A673 (cell line): ENCODE results near the gene ANGPTL3. TPM values are rescaled to one million over a fixed set of nuclear protein-coding genes. Genes with fewer than 3 reads are reported as not detected.

Experiments used
- BruUV-seq: library from RNA; stranded (reverse); fragments of 400-500 nt; replicated peaks from 2 replicates; lab custom pipeline; 2021; lab: Mats Ljungman, UMichigan
- CTCF ChIA-PET: fragments of 300-600 bp; sonication (Branson Sonifier 250); formaldehyde crosslinking; loops from one replicate; lab custom pipeline; 2022; ENCODE audit warnings: antibody characterized with exemption; lab: Charles Lee
- POLR2A ChIA-PET: fragments of 300-600 bp; sonication (Branson Sonifier 250); formaldehyde crosslinking; loops from one replicate; lab custom pipeline; 2022; ENCODE audit warnings: antibody characterized with exemption; ENCODE audit not compliant: low non-redundant PET; lab: Charles Lee
- DNase-seq: peaks from one replicate; pipeline ENCODE4 v3.0.0-alpha.2; 2015; ENCODE audit warnings: low spot score
- H3K27ac ChIP-seq: fragments of 200-600 bp; sonication (generic); 2 replicates; pipeline ENCODE4 v1.5.1; 2016; ENCODE audit warnings: mixed run types, low read depth, mild to moderate bottlenecking, mixed read lengths, antibody characterized with exemption, low read length; ENCODE audit not compliant: poor library complexity, severe bottlenecking
- H3K27me3 ChIP-seq: fragments of 200-600 bp; sonication (generic); replicated peaks from 2 replicates; pipeline ENCODE4 v1.6.1; 2017; ENCODE audit warnings: mixed run types, low read depth, mild to moderate bottlenecking, mixed read lengths, antibody characterized with exemption, low read length; ENCODE audit not compliant: insufficient read depth, poor library complexity
- H3K36me3 ChIP-seq: fragments of 200-600 bp; sonication (generic); 2 replicates; pipeline ENCODE4 v1.6.1; 2016; ENCODE audit warnings: mixed run types, mild to moderate bottlenecking, mixed read lengths, antibody characterized with exemption, low read length; ENCODE audit not compliant: insufficient read depth, poor library complexity, severe bottlenecking
- H3K4me1 ChIP-seq: fragments of 200-600 bp; sonication (generic); 2 replicates; pipeline ENCODE4 v1.6.1; 2017; ENCODE audit warnings: mixed run types, mild to moderate bottlenecking, mixed read lengths, antibody characterized with exemption, low read length; ENCODE audit not compliant: insufficient read depth, poor library complexity, severe bottlenecking
- H3K4me3 ChIP-seq: fragments of 200-600 bp; sonication (generic); 2 replicates; pipeline ENCODE4 v1.5.1; 2016; ENCODE audit warnings: low read depth, mixed run types, mild to moderate bottlenecking, mixed read lengths, low read length; ENCODE audit not compliant: poor library complexity, severe bottlenecking
- H3K9me3 ChIP-seq: fragments of 200-600 bp; sonication (generic); 2 replicates; pipeline ENCODE4 v1.6.1; 2016; ENCODE audit warnings: mixed run types, low read depth, mild to moderate bottlenecking, mixed read lengths, antibody characterized with exemption, low read length; ENCODE audit not compliant: poor library complexity, severe bottlenecking
- EZH2 ChIP-seq: fragments of 200-600 bp; sonication (generic); IDR thresholded peaks from 2 replicates; pipeline ENCODE4 v1.6.1; 2017; ENCODE audit warnings: borderline replicate concordance, low read depth, mild to moderate bottlenecking, mixed read lengths, antibody characterized with exemption, low read length; ENCODE audit not compliant: poor library complexity, severe bottlenecking
- intact Hi-C: fragments of 100-400 bp; cut with micrococcal nuclease; formaldehyde crosslinking; loops from one replicate; pipeline ENCODE4 v1.10.0; 2022; ENCODE audit not compliant: unreplicated experiment
- total RNA-seq: library from RNA; stranded (reverse); gene quantifications from 2 replicates; pipeline ENCODE4 v1.2.3, GENCODE V29; 2021
- TF ChIP-seq, protein P1 (sequence below): fragments of 300-800, 200-600 bp; sonication (generic); conservative IDR thresholded peaks from 2 replicates; pipeline ENCODE4 v1.5.1; 2017; ENCODE audit warnings: low read depth, mild to moderate bottlenecking, antibody characterized with exemption, low read length, moderate library complexity, mixed read lengths

Gene ANGPTL3
- total RNA-seq, 1 experiment from 2014 or later: not detected

DNA sequence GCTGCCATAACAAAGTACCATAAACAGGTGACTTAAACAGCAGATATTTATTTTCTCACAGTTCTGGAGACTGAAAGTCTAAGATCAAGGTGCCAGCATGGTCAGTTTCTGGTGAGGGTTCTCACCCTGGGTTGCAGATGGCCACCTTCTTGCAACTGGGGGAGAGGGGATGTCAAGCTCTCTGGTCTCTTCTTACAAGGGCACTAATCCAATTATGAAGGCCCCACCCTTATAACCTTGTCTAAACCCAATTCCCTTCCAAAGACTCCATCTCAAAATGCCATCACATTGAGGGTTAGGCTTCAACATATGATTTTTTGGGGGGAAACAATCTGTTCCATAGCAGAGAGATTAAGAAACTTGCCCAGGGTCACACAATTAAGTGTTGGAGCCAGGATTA, 24.8 kb upstream of the ANGPTL3 start:
- CTCF ChIA-PET: no interaction called here
- intact Hi-C loops: no loop called here
- Histone ChIP-seq H3K27ac (no peak overlapping the region), H3K4me1 (no peaks in the 10 kb centered on the region), H3K9me3 (no peaks in the 10 kb centered on the region), H3K27me3 (no peaks in the 10 kb centered on the region), H3K4me3 (no peak overlapping the region), H3K36me3 (no peaks in the 10 kb centered on the region)
- DNase-seq: no peak
- TF ChIP-seq, protein P1, sequence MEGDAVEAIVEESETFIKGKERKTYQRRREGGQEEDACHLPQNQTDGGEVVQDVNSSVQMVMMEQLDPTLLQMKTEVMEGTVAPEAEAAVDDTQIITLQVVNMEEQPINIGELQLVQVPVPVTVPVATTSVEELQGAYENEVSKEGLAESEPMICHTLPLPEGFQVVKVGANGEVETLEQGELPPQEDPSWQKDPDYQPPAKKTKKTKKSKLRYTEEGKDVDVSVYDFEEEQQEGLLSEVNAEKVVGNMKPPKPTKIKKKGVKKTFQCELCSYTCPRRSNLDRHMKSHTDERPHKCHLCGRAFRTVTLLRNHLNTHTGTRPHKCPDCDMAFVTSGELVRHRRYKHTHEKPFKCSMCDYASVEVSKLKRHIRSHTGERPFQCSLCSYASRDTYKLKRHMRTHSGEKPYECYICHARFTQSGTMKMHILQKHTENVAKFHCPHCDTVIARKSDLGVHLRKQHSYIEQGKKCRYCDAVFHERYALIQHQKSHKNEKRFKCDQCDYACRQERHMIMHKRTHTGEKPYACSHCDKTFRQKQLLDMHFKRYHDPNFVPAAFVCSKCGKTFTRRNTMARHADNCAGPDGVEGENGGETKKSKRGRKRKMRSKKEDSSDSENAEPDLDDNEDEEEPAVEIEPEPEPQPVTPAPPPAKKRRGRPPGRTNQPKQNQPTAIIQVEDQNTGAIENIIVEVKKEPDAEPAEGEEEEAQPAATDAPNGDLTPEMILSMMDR: no peak
- TF ChIP-seq EZH2: no peak
- BruUV-seq: no TSS peak
- POLR2A ChIA-PET: no interaction called here

DNA sequence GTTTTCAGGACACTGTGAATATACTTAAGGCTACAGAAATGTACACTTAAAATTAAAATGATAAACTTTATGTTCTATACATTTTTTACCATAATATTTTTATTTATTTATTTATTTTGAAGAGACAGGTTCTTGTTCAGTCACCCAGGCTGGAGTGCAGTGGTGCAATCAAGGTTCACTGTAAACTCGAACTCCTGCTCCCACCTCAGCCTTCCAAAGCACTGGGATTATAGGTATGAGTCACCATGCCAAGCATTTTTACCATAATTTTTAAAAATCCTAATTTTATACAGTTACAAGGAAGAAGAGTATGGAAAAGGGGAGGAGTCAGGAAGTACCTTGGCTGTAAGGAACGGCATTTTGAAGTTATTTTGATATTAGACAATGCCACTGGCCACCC, 23.6 kb upstream of the ANGPTL3 start:
- no TSS peak for BruUV-seq
- TF ChIP-seq, protein P1: no peak
- no peak for TF ChIP-seq EZH2
- H3K4me1 ChIP-seq: no peaks in the 10 kb centered on the region

DNA sequence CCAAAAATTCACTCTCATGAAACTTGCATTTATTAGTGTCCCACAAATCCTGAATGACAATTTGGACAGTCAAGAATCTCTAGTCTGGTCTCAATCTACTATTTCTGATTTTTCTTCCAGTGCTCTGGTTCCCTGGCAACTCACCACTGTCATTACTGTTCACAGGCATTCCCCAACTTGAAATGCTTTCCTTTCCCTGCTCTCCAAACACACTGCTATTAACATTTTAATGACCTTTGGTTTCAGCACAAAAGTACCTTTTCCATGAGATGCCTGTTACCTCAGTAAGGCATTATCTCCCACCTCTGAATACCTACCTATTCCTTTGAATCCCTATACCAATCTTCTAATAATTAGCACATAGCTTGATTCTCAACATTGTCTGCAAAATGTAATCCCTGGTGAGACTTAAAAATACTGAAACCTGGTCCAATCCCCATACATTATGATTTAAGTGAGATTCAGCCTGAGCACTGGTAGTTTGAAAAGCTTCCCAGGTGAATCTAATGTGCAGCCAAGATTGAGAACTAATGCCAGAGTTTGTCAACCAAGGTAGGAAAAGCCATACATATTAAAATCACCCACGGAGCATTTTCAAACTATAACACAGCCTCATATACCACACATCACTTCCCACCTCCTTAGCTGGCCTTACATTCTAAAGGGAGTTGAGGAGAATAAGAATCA, 11.7 kb upstream of the ANGPTL3 start:
- intact Hi-C loops: no loop called here
- no TSS peak for BruUV-seq
- ChIA-PET CTCF (no interaction called here), POLR2A (no interaction called here)
- H3K36me3 ChIP-seq: no peaks in the 10 kb centered on the region
- no peaks in the 10 kb centered on the region for H3K27me3 ChIP-seq
- DNase-seq: no peak
- no peak overlapping the region for H3K4me3 ChIP-seq
- TF ChIP-seq EZH2: no peak
- TF ChIP-seq, protein P1: no peak
- H3K4me1 ChIP-seq: no peaks in the 10 kb centered on the region
- H3K27ac ChIP-seq: no peak overlapping the region
- no peaks in the 10 kb centered on the region for H3K9me3 ChIP-seq

More for the DNA sequence above, 23.6 kb upstream of the ANGPTL3 start:
- Histone ChIP-seq H3K27me3 (no peaks in the 10 kb centered on the region), H3K36me3 (no peaks in the 10 kb centered on the region), H3K4me3 (no peak overlapping the region), H3K9me3 (no peaks in the 10 kb centered on the region), H3K27ac (no peak overlapping the region)
- no peak for DNase-seq
- CTCF ChIA-PET: no interaction called here
- intact Hi-C loops: no loop called here
- POLR2A ChIA-PET: no interaction called here
